A549 (cell line): Measurements from ENCODE around the gene GYS1.

ENCODE experiments used
- CEBPB ChIP-seq, 2 experiments: fragments of >200 bp in 1 of 2; sonication (Bioruptor Twin) in 1 of 2; formaldehyde crosslinking in 1 of 2; IDR thresholded peaks; 2 replicates each; pipeline ENCODE4 v1.6.1; 2012 to 2016
- HMGXB4 ChIP-seq: fragments of 250-450 bp; sonication (Bioruptor Pico); IDR thresholded peaks from 2 replicates; pipeline ENCODE4 v1.5.0; 2021; ENCODE audit warnings: mild to moderate bottlenecking, moderate library complexity, borderline replicate concordance
- POLR2AphosphoS2 ChIP-seq: conservative IDR thresholded peaks from 2 replicates; pipeline ENCODE4 v1.6.1; 2012; ENCODE audit warnings: low read length, improper control_type of control experiment, inconsistent platforms
- RNF2 ChIP-seq: fragments of 200-600 bp; sonication (generic); IDR thresholded peaks from 2 replicates; pipeline ENCODE4 v1.6.1; 2016; ENCODE audit warnings: low read depth, mild to moderate bottlenecking, antibody characterized with exemption, moderate library complexity, borderline replicate concordance
- SREBF2 ChIP-seq: fragments of 450-650 bp; IDR thresholded peaks from 2 replicates; pipeline ENCODE4 v1.6.1; 2014; ENCODE audit warnings: mild to moderate bottlenecking, moderate library complexity
- TF ChIP-seq, protein P1 (sequence below): fragments of 200-600 bp; sonication (generic); IDR thresholded peaks from 2 replicates; pipeline ENCODE4 v1.6.1; 2016; ENCODE audit warnings: antibody characterized with exemption, mild to moderate bottlenecking, moderate library complexity
- TF ChIP-seq, protein P2 (sequence below): fragments of >200 bp; sonication (Bioruptor Twin); formaldehyde crosslinking; IDR thresholded peaks from 3 replicates; pipeline ENCODE4 v1.5.1; 2016

DNA sequence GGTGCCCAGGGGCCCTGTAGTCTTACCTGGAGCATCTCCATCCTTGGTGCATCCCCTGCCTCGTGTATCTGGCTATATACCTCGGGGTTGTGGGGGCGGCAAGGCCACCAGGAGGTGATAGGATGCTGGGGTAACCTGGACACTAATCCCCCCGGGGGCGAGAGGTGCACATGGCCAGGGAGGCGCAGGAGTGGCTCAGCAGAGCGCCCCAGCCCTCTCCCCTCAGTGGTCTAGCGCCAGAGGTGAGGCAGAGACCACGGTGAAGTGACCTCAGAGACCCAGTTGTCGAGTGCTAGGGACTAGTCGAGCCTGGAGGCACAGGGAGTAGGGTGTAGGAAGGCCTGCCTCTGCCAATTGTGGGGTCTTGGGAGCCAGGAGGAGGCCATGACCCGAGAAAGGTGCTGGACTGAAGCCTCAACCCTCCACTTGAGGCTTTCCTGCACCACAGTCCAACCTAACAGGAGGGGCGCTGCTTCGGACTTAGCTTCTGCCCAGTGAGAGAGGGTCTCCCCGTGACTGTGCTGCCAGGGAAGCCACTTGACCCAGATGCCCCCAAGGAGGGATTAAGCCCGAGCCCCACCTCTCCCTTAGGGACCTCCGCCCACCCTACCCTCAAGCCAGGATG, 24.0 kb upstream of the GYS1 start, which contains the start of gene LHB:
- TF ChIP-seq, protein P1, sequence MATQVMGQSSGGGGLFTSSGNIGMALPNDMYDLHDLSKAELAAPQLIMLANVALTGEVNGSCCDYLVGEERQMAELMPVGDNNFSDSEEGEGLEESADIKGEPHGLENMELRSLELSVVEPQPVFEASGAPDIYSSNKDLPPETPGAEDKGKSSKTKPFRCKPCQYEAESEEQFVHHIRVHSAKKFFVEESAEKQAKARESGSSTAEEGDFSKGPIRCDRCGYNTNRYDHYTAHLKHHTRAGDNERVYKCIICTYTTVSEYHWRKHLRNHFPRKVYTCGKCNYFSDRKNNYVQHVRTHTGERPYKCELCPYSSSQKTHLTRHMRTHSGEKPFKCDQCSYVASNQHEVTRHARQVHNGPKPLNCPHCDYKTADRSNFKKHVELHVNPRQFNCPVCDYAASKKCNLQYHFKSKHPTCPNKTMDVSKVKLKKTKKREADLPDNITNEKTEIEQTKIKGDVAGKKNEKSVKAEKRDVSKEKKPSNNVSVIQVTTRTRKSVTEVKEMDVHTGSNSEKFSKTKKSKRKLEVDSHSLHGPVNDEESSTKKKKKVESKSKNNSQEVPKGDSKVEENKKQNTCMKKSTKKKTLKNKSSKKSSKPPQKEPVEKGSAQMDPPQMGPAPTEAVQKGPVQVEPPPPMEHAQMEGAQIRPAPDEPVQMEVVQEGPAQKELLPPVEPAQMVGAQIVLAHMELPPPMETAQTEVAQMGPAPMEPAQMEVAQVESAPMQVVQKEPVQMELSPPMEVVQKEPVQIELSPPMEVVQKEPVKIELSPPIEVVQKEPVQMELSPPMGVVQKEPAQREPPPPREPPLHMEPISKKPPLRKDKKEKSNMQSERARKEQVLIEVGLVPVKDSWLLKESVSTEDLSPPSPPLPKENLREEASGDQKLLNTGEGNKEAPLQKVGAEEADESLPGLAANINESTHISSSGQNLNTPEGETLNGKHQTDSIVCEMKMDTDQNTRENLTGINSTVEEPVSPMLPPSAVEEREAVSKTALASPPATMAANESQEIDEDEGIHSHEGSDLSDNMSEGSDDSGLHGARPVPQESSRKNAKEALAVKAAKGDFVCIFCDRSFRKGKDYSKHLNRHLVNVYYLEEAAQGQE = no peak
- TF ChIP-seq, protein P2, sequence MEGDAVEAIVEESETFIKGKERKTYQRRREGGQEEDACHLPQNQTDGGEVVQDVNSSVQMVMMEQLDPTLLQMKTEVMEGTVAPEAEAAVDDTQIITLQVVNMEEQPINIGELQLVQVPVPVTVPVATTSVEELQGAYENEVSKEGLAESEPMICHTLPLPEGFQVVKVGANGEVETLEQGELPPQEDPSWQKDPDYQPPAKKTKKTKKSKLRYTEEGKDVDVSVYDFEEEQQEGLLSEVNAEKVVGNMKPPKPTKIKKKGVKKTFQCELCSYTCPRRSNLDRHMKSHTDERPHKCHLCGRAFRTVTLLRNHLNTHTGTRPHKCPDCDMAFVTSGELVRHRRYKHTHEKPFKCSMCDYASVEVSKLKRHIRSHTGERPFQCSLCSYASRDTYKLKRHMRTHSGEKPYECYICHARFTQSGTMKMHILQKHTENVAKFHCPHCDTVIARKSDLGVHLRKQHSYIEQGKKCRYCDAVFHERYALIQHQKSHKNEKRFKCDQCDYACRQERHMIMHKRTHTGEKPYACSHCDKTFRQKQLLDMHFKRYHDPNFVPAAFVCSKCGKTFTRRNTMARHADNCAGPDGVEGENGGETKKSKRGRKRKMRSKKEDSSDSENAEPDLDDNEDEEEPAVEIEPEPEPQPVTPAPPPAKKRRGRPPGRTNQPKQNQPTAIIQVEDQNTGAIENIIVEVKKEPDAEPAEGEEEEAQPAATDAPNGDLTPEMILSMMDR = no peak
- TF ChIP-seq HMGXB4 (CRISPR knock-in tag) = no peak
- TF ChIP-seq SREBF2 = no peak
- no peak for TF ChIP-seq CEBPB (IDR thresholded peaks at IDR 0.05)
- no peak for TF ChIP-seq POLR2AphosphoS2
- TF ChIP-seq RNF2 = no peak
